GM19397 (cell line): ENCODE results near the gene FBXL14.

Source experiments
- ATAC-seq: cut with Tn5 transposase; IDR thresholded peaks from one replicate; pipeline ENCODE4 v1.9.1; 2021; ENCODE audit warnings: mild to moderate bottlenecking, moderate library complexity; ENCODE audit not compliant: unreplicated experiment

FBXL14 gene

GRCh38 chr12:1594261-1595025, at the start of gene FBXL14:
Gene FBXL14, minus strand, starts transcription at chr12:1594581. Its CDS starts 515 bp downstream, at chr12:1594066.
- peak; percentile 67 for ATAC-seq

DNA sequence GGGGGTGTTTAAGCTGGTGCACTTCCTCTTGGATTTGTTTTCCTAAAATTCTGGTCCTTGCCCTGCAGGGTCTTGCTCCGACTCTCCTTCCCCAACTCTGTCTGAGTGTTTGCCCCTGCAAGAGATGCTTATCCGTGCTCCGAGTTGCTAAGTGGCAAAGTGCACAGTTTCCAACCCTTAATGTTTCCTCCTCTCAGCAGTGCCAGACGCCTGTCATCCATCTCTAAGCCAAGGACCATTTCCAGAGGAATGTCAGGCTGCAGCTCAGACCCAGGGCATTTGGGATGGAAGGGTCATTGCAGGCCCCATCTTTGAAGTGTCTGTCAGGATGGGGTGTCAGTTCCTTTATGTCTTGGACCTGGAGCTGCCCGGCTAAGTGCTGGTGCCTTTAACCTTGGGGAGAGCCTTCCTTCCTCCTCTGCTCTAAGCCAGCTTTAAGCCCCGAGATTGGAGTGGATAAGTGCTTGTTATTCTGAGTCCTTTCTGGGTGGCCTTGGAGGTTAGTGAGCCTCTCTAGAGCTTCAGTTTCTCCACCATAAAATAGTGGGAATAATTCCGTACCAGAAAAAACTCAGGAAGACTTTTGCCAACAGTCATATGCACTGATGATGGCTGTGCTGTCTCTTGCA, 49.6 kb upstream of the FBXL14 start:
- no peak for ATAC-seq

- ATAC-seq = no peak
Measured at GRCh38 chr12:1643043-1643442, 48.7 kb upstream of the FBXL14 start.

DNA sequence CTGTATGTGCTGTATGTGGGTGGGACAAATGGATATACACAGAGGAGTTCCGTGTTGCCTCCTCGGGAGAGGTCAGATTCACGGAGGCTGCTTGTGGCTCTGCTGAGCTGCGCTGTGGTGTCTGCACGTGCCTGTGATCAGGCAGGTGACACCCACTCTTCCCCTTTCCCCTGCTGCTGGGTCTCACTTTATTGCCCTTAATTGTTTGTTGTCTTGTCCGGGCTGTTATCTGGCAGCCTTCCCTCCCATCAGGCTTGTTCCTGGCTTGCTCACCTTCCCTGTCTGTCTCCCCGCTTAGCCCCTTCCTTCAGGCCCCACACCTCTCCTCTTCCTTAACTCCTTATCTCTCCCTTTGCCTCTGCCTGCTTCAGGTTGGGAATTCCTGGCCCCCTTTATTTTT, 48.1 kb upstream of the FBXL14 start:
- ATAC-seq = no peak

GRCh38 chr12:1640328-1641234, 46.2 kb upstream of the FBXL14 start:
- no peak for ATAC-seq

DNA sequence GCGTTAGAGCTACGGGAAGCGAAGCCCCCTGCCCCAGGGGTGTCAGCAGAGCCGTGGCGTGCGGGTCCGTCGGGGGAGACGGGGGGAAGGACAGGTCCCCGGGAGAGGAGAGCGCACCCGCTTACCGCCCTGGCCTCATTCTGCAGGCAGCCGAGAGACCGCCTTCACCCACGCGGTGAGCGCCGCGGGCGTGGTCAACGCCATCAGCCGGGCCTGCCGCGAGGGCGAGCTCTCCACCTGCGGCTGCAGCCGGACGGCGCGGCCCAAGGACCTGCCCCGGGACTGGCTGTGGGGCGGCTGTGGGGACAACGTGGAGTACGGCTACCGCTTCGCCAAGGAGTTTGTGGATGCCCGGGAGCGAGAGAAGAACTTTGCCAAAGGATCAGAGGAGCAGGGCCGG, 45.2 kb upstream of the FBXL14 start:
- no peak for ATAC-seq

- no peak for ATAC-seq
Measured at GRCh38 chr12:1638203-1638602, 43.8 kb upstream of the FBXL14 start.

DNA sequence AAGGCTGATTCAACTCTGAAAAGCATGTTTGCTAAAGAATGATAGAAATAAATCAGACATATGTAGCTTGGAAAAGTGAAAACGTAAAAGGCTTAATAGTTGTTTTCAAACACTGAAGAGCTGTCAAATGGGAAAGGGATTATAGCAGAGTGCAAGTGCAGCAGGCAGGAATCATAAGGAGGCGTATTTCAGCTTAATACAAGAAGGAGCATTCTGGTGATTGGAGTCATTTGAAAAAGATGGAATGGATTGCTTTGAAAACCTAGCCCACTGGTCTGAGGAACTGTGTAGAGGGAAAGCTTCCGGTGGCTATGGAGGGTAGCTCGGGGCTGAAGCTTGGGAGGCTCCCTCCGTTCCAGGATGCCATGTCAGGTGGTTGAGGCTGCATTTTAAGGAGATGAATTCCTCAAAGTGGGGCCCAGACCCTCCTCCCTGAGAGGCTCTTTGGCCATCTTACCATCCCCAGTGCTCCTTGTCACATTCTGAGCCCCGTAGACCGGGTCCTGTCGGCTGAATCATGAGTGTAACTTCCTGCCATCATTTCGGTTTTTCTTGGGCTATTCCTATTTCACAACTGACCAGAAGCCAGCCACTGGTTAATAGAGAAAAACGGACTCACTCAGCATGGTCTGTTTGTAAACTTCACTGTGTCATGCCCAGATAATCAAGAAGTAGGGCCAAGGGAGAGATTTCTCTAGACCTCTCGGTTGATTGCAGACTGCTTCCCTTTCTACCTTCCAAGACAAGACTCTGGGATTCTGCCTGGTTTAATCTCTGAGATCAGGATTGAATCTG, 41.1 kb upstream of the FBXL14 start:
- ATAC-seq = no peak

GRCh38 chr12:1634590-1635191, 40.3 kb upstream of the FBXL14 start:
- no peak for ATAC-seq

- ATAC-seq = no peak
Measured at GRCh38 chr12:1634149-1634548, 39.8 kb upstream of the FBXL14 start.

GRCh38 chr12:1633459-1633858, 39.1 kb upstream of the FBXL14 start:
- no peak for ATAC-seq

- ATAC-seq = no peak
Measured at GRCh38 chr12:1632702-1633101, 38.3 kb upstream of the FBXL14 start.

GRCh38 chr12:1630827-1631591, 36.6 kb upstream of the FBXL14 start:
- ATAC-seq = no peak

DNA sequence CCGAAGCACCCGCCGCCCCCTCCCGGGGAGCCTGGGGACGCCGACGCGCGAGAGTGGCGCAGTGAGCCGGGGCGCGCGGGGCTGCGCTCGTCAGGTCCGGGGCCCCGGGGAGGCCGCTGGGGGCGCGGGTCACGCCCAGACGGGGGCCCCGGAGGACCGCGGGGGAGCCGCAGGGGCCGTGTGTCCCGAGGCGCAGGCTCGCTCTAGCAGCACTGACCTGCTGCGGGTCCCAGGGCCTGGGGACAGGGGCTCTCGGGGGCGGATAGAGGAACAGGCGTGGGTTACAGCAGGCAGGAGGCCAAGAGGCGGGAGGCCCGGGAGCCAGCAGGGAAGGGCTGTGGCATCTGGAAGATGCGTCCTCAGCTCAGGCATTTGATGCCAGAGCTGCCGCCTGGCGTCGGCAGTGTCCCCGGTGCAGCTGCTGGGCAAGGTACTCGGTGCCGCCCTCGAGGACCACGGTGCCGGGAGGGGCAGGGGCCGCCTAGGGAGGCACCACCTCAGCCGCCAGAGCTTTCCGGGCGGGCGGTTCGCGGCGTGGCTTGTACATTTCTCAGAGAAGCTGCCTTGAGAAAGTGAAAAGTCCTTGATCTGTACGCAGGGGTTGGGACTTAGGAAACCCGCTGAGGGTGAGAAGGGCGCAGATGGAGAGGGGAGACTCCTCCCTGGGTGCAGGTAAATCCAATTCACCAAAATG, 35.9 kb upstream of the FBXL14 start:
- ATAC-seq = no peak

DNA sequence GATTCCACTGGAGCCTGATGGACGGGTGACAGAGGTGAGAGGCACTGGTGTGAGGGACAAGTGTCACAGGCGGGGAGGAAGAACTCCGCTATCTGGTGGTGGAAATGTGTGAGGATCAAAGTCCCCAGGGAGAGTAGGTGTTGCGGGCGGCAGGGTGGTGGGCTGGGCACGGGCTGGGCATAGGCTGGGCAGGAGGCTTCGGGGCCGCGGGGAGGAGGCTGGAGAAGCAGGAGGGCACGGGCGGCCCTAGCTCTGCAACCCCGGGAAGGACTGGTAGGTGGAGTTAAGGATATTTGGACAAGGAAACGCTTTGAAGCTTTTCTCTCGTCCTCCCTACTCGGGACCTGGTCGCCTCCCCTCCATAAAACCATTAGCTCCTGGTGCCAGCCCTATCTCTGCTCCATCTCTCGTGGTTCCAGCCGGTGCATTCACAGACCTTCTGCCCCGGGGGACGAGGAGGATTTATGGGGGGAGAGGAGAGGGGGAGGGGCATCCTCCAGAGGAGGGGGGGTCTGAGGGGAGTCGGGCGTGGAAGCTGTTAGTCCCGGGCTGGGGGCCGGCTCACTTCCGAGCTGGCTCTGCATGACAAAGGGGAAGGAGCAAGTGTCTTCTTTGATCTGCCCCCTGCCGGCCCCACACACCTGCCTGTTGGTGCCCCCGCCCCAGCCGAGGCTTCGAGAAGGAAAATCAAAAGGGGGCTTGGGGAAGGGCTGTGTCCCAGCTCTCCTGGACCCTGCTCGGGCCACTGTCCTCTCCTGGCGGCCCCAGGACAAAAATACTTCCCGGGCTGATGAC, 35.2 kb upstream of the FBXL14 start:
- ATAC-seq = no peak

GRCh38 chr12:1628666-1629337, 34.4 kb upstream of the FBXL14 start, which contains the start of gene WNT5B:
Gene WNT5B, plus strand, starts transcription at chr12:1629231. Its CDS starts 2,124 bp downstream, at chr12:1631355.
- ATAC-seq = no peak

- no peak for ATAC-seq
Measured at GRCh38 chr12:1622406-1622805, 28.0 kb upstream of the FBXL14 start.

DNA sequence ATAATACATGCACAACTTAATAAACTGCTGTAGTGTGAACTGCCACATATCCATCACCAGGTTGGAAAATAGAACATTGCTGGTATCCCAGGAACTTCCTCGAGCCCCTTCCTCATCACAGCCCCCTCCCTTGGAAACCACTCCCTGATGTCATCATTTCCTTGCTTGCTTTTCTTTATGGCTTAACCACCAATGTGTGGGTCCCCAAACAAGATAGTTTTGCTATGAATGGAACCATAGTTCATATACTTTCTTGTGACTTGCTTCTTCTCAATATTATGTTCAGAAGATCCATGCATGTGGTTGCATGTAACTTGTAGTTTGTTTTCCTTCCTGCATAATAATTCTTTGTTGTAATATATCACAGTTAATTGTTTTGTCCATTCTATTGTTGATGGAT, 25.7 kb upstream of the FBXL14 start:
- no peak for ATAC-seq
